ENCODE results near the gene VPS13C.

Gene VPS13C

DNA sequence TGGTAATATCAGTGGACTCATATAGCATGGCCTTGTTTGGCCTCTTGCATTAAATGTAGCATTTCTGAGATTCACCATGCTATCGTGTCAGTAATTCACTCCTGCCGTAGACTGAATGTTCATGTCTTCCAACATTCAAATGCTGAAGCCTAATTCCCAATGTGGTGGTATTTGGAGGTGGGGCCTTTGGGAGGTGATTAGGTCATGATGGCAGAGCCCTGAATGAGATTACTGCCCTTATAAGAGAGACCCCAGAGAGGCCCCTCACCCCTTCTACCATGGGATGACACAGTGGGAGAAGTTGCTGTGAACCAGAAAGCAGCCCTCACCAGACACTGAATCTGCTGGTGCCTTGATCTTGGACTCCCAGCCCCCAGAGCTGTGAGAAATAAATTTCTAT lies 241.4 kb downstream of the VPS13C start:
- DNase-seq: no peak

DNA sequence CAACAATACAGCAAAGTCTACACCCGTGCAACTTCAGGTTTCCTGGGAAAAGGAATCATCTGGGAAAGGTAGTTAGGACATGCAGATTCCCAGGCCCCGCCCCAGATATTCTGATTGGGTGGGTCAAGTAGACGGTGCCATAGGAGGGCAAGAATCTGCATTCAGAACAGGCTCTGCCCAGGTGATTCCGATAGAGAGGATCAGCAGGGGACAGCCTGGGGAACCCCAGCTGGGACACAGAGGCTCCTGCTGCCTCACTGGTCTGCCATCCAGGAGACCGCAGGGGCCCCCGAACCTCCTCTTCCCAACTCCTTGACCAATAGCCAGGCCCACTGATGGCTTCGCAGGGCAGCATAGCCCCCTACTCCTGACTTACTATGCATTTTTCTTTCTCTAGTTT lies 243.4 kb downstream of the VPS13C start:
- DNase-seq: no peak

DNA sequence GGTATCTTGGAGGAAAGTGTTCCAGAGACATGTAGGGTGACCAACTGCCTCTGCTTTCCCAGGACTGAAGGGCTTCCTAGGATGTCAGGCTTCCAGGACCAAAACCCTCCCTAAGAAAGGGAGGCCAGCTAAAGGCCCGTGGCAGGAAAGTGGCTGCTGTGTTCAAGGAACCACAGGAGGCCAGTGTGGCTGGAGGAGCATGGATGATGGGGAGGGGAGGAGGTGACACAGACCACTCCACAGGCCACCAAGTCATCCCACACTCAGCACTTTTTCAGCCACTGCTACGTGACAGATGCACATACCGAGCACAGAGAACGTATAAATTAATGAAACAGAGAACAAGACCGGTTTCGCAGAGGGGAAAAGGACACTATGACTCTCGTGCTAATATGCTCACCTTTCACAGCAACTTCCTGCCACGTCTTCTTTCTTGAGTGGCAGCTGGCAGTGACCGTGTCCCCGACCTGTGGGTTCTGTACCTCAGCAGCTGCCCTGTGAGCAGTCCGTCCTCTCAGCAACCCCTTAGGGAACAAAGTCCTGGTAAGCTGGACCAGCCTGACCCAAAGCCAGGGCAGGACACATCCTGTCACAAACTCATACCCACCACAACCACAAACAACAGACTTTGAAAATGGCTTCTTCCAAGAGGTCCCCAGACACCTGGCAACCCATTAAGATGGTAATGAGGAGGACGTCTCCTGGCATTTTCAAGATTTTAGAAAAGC lies 244.7 kb downstream of the VPS13C start:
- no peak for DNase-seq

DNA sequence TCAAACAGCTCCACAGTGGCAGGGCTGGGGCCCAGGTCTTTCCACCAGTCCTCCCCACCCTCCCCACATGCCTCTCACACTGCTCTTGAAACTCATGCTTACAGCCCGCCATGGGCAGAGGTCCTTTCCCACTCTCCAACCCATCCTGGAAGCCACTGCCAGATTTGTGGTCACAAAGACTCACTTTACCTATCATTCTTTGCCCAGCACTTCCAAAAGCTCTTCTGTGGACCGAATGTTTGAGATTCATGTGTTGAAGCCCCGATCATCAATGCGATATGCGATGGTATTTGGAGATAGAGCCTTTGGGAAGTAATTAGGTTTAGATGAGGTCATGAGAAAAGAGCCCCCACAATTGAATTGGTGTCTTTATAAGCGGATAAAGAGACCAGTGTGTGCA lies 247.8 kb downstream of the VPS13C start:
- DNase-seq: no peak

GRCh38 chr15:61811952-61812351 lies 248.3 kb downstream of the VPS13C start:
- DNase-seq: no peak

DNA sequence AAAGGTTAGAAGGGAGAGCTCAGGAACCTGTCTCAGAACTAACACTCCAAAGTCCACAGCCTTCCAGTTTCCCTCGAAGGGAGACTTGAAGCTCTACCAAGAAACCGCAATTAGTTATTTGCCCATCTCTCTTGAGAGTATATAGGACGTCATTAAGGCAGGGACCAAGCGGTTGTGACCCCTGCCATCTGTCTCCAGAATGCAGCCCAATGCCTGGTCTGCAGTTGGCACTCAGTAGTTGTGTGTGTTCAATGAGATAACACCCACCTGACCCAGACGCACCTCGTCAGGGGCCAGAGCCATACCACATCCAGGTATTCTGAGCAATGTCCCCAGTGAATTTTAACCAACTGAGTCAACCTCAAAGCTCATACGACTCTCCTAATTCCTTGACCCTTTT lies 251.0 kb downstream of the VPS13C start:
- no peak for DNase-seq

- no peak for DNase-seq
These were observed 252.8 kb downstream of the VPS13C start for GRCh38 chr15:61807281-61807929.

Data from suppressor macrophage (primary cell).